CD4-positive, alpha-beta T cell treated with Interleukin-12 subunit alpha and Interleukin-12 subunit beta, for 1 hour (primary cell): ENCODE results near the gene S100A10.

Experiments used
- DNase-seq: peaks from one replicate; pipeline ENCODE4 v3.0.0-alpha.2; 2020

The S100A10 gene

DNA sequence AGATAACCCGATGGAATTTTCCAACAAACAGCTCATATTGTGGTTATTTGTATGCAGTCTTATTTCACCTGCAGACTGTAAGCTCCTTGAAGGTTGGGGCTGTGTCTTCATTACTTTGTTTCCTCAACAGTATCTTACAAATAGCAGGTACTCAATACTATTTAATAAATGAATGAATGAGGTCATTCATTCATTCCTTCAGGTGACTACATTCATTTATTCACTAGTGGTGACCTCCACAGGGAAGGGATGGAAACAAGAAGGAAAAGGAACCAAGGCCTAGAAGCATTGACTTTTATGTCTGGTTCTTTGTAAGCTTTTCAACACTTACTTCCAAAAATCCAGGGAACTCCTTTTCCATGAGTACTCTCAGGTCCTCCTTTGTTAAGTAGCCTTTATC is 7.9 kb downstream of the S100A10 start:
- no peak for DNase-seq

DNA sequence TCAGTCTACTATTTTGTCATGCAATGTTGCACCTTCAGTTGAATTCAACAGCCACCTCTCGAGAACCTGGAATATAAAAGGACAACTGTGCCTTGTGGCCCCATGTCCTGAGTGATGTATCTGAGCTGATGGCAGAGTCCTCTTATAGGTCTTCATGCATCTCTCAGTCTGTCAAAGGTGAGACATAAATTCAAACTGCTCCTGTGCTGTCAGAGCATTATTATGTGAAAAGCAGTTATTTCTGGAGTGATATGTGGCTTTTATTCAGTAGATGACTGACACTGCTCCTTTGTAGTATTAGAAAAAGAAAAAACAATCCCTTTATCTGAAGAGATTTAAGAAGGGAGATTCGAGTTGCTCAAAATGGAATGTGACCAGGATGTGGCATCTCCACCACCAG is 8.4 kb downstream of the S100A10 start:
- DNase-seq, result no peak

DNA sequence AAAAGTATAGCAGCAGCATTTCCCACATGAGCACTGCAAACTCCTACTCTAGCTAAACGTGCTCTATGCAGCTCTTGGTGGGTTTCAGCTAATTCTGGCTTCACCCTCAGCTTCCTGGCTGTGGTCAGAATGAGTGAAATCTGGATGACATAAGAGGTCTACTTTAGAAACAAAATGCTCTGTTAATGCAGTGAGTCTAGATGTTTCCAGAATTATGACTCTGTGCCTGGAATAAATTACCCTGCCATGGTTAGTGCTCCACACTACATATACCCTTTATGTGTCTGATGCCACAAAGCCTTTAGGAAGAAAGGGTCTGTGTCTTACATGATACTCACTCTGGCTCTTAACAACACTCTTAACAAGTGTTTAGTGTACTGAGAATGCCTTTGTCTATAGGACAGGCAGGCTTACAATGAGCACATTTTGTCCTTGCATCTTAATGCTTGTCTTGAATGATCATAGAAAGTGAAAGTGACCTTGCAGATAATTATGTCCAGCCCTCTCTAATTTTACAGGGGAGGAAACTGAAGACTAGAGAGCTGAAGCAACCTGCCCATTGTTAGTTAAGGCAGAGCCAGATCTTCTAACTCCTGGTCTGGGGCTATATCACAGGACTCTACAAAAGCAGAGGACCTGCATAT is 9.2 kb downstream of the S100A10 start:
- DNase-seq, result no peak

DNA sequence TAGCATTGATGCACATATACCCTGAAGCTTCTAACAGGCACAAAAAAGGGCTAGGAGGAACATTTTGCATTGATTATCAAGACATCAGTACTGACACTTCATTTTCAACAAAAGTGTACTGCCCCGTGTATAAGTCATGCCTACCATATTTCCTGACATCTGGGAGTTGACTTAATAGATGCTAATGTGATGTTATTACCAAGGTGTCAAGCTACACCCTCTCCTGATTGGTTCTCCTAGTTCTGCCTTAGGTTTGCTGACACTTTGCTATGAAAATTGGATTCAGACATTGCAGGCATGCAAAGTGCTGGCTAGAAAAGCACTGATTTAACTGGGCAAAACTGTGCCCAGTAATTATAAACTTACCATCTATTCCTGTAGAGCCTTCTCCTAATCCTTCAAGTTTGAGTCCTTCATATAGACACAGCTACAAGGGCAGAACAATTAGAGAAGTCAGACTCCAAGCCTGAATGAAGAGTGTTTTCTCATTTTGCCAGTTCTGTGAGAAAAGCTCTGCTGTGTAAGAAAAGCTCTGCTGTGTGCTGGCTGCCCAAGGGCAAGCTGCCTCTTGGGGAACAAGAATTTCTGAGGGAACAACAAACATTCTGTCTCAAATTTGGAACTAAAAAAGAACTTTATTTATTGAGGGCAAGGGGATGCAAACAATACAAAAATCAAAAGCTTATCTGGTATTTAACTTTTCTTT is 11.2 kb downstream of the S100A10 start:
- DNase-seq, result no peak

DNA sequence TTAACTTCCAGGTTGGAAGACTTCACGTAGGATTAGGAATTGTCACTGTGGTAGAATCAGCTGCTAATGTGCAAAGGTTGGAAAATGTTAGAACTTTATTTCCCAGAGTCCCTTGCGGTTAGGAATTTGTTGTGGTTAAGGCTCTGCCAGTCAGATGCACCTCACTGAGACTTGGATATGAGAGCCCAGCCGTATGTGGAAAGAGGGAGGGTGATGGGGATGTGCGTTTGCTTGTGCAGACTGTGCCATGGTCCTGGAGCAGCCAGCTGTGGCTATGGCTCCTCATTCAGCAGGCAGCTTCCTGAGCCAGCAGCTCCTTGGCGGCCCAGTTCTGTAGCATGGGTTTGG is 12.5 kb downstream of the S100A10 start:
- DNase-seq, result no peak

DNA sequence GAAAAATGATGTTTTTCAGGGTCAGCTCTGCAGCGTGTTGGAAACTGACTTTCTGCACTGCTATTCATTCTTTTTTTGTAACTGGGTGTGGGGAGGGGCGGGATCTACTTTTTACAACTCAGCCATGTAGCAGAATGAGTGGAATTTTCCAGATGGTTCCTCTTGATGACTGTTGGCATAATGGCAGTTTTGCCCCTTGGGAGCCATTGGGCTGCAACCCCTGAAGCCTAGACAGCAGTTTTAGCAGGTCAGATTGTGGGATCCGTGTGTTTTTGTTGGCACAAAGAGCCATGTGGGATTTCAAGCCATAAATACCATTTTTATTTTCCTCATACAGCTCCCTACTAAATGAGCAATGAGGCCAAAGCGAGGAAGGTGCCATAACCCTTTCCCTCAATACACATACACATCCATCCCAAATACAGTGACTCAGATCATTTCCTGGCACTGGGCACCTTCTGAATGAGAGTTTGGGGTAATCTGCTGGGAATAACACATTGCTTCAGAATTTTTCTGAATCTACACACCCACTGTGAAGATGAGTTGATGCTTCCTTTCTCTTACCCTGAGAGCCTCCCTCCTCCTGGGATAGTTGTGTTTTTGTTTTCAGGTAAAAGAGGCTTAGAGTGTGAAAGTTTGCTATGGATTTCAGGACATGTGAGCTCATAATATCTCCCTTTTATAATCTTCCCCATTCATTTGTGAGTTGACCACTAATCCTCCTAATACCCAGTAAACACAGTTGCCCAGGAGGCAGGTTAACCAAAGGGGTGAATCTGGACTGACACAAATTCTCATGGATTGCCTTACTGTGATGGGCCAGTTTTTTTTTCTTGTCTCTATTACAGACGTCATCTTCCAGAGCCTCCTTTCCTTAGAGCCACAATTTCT is 13.1 kb downstream of the S100A10 start:
- DNase-seq, result no peak

DNA sequence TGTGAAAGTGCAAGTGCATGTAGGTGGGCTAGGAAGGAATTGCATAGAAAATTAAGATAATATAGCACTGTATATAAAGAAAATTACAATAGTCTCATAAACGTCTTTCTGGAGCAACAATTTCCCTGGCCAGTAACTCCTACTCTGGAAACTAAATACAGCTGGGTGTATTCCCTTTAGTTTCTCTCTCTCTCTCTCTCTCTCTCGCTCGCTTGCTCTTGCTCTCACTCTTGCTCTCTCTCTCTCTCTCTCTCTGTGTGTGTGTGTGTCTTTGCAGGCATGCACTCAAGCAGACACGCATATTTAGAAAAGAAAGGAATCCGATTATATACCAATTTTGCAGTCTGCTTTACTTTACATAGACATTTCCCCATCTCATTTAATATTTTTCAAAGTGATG is 14.7 kb downstream of the S100A10 start:
- no peak for DNase-seq

DNA sequence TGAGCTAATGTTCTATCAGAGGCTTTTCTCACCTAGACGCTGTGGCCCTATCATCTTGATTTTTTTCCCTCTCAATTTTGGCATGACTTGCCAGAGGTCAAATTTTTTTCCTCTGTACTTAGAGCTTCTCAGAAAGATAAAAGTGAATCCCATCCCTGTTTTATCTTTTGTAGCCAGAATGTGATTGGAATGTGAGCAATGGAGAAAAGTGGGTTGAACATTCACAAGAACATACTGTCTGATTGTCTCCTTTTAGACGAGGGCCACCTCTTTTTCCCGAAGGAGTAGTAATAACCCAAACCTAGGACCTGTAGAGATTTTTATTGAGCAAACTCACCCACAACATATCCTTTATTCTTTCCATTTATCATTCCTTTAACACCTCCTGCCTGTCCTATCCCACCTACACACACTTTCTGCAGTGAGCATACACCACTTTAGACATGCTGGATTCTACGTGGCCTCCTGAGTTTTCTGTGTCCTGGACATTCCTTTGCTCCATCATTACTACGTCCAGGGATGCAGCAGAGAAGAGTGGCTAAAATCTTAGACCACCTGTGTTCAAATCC is 15.9 kb downstream of the S100A10 start:
- no peak for DNase-seq

DNA sequence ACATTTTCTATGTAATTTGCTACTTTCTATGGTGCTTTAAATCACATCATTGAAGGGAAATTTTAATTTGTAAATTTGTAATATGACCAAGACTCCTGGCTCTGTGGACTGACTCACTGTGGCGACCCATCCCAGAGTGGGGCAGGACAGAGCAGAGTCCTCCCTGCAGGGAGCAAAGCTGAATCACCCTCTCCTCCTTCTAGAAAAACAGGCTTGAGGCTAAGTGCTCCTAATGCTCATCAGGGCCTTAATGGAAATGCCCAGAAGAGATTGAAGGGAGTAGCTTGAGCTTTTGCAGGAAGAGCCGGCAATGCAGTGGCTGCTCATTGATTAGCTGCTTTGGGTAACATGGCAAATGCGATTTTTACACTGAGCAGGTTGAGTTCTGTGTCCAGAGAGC is 16.8 kb downstream of the S100A10 start:
- no peak for DNase-seq

DNA sequence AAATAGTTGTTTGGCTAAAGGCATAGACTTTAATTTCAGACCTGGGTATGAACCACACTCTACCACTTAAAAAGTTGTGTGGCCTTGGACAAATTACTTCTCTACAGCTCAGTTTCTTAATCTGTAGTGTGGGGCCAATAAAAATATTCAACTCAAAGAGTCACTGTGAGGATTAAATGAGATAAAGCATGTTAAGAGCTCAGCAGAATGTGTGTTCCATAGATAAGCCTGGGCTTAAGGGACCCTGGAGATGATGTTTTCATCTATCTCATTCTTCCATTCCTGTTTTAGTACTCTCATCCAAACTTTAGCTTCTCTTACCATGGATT is 17.7 kb downstream of the S100A10 start:
- no peak for DNase-seq

DNA sequence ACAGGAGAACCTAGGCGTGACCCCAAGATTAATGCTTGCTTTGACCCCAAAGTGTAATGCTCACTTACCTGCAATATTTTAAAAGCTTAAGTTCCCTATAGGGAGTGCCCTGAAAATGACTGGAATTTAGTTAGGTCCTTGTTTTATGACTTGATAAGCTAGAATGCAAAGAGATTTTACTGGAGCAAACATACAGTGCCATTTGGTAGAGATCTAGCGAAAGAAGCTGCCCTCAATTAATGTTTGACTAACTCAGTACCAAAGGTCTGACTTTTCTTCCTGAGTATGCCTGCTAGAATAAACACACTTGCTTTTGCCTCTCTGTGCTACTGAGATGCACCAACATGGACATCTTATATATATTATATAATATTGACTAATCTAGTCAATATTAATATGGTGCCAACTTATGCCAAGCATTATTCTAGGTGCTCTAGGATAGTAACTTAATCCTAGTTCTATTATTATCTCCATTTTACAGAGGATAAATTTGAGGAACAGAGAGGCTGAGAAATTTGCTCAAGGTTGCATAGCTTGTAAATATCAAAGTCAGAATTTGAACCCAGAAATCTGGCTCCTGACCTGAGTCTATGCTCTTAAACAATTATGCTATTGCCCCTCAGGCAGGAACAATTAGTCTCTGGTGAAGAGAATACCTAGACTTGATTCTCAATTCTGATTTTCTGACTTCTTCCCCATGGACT is 18.2 kb downstream of the S100A10 start:
- DNase-seq, result no peak

DNA sequence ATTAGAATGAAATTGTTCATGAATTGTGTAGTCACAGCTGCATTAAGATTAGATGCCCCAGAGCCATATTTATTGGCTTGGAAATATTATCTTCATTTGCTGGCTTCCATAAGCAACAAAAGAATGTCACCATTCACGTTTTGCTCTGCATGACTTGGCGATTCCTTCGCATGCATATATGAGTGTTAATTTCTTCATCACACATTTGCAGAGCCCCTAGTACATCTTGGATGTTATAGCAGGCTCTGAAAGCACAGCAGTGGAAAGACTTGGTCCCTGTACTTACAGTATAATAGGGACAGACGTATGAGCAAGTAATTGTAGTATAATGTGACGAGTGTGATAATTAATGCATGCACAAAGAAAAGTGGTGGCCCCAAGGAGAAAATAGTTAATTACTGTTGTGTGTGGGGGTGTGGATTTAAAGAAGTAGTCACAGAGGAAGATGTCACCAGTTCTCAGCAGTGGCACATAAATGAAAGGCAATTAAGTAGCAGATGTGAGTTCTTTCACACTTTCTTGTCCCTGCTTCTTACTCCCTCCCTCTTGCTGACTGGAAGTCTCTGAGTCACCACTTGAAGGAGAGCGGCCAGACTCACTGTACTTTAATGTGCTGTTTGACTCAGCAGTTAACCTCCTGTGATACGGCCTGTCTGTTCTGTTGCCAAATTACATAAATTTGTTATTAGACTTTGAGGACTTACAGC is 21.0 kb downstream of the S100A10 start:
- DNase-seq, result peak; percentile 30

DNA sequence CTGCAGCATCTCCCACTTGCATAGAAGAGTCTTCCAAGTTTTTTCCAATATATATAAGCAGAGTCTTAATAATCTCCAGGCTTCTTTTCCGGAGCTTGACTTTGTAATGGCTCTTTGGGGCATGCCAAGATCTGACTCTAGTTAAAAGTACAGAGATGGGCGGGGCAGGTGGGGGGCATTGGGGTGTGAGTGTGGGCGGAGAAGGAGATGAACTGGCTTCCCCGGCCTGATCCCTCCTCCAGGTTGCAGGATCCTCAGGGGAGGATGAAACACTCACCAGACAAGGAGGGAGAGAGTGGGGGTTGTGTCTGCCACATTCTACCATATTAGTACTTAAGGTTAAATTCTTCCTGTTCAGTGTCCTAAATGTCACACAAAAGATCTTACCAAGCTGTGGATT is 23.0 kb downstream of the S100A10 start:
- no peak for DNase-seq

DNA sequence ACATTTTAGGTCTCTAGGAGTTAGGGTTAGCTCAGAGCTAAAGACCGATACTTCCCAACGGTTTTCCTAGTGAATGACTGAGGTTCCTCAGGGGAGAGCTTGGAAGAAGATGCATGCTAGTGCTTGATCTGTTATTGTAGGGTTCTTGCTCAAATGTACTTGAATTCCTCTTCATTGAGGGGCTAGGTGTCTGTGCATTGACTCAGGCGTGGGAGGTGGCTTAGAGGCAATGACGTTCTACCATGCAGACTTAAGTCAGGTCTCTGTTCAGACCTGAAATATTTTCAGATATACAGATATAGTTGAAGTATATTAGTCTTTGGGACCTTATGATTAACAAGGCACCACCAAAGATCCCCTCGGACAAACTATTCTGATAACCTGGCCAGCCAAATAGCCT is 23.5 kb downstream of the S100A10 start:
- DNase-seq, result no peak

DNA sequence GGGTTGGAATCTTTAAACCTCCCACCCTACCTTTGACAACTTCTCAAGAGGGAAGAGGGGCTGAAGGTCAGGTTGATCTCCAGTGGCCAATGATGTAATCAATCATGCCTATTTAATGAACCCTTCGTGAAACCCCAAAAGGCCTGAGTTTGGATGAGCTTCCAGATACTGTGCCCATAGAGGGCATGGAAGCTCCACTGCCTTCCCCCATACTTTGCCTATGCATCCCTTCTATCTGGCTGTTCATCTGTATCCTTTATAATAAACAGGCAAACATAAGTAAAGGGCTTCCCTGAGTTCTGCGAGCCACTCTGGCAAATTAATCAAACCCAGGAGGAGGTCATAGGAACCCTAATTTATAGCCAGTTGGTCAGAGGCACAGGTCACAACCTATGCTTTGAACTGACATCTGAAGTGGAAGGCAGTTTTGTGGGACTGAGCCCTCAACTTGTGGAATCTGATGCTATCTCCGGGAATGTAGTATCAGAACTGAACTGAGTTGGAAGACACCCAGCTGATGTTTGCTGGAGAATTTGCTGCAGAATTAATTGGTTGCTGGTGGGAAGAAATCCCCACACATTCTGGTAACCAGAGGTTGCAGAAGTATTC is 24.8 kb downstream of the S100A10 start:
- DNase-seq, result no peak

DNA sequence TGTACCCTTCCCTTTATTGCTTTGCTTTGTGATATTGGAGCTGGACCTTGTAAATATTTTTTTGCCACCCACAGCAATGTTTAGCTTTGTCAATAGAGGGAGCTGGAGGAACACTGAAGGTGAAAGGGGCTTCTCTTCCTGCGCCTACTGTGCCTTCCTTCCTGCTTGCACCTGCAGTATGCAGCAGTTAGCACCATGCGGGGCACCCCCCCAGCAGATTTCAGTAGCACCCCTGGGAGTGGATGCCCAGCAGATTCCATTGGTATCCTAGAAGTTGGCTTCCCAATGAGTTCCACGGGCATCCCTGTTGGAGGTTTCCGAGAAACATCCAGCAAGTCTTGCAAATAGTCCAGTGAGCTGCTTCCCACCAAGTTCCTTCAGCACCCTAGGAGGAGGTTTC is 25.6 kb downstream of the S100A10 start:
- DNase-seq, result peak; percentile 82

DNA sequence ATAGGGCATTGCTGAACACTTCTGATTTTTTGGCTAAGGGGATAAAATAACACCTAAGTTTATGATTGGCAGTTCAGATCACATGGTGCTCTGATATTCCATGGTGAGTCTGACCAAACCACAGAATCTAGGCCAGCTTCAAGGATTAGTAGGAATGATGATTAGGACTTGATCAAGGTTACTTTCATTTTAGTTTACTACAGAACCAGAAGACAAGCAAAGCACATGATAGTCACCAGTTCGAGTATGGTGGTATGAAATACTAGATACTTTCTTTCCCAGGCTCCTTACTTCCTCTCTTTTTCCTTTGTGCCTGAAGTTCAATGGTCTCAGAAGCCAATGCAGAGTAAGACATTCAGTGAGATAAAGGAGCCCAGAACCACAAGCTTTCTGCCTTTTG is 26.6 kb downstream of the S100A10 start:
- DNase-seq, result no peak

DNA sequence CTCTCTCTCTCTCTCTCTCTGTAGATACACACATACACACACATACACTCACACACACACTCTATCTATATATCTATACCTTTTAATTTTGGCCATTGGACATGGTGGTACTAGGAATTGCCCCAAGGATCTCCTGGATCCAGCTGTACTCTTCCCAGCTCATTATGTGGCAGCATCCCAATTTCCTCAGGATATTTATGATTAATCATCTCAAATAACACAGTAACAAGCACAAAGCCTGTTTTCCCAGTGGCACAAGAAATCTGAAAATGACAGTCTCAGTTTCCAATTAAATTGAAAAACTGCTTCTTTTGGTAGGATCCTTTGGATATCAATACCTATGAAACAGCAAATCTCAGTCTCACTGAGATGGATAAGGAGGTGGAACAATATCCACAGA is 27.6 kb downstream of the S100A10 start:
- no peak for DNase-seq

DNA sequence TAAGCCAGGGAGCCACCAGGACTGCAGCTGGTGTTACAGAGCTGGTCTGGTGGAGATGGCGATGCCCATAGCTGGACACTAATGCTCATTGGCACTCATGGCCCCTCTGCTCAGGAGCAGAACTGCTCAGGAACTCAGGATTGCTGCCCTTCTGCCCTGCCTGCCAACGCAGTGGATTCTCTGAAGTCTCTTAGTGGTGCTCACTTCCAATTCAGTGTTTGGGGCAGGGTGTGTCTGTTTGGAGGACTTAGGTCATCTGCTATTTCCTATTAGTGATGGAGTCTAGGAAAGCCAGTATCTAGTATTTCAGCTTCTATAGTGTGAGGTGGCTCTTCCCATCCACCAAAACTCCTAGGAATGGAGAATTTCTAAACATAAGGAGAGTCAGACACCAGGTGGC is 29.1 kb downstream of the S100A10 start:
- no peak for DNase-seq

DNA sequence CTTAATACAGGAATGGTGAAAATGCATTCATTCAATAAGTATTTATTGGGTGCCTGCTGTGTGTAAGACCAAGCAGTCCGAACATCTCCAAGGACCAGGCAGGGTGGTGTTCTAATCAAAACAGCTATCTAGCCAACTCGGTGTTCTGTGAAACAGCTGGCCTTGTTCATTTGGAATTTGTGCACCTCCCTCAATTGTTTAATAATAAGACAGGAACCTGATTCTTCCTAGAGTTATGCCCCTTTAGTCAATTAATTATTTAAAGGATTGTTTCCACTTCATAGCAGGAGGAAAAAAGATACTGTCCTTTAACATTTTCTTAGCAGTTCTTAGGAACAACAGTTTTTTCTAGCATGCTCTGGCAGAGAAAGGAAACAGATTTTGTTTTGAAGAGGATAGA is 30.4 kb downstream of the S100A10 start:
- no peak for DNase-seq

DNA sequence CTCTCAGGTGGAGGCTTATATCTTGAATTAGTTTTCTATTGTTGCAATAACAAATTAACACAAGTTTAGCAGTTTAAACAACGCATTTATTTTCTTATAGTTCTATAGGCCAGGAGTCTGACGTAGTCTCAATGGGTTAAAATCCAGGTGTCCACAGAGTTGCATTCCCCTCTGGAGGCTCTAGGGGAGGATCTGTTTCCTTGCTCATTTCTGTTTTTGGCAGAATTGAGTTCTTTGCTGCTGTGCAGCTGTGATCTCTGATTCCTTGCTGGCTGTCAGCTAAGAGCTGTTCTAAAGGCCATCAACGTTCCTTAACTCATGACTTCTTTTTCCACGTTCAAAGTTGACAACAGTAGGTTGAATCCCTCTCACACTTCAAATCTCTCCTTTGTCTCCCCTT is 31.8 kb downstream of the S100A10 start:
- no peak for DNase-seq
